ENCODE results near the gene SH3GL3.

SH3GL3 gene

DNA sequence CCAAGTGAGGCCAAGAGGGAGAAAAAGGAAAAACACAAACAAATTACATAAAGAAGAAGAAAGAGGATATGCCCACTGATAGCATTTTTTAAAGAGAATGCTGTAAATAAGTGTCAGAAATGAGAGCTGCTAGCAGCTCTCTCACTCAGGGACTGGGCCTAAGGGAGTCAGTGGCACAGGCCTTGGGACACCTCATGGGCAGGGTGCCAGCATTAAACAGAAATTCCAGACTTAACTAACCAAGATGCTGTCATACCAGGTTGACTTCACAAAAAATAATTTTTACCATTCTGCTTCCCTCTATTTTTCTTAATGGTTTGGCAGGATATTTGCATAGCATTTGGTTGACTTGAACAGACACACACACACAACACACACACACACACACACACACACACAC lies 114.5 kb downstream of the SH3GL3 start:
- Histone ChIP-seq H3K9me3 (replicated peaks in 1 of 2; ENCODE audit: control insufficient read depth in 2 of 2, insufficient read depth in 1 of 2, low read depth in 1 of 2, low read length in 2 of 2) (no peaks in the 10 kb centered on the region), H3K36me3 (replicated peaks in 1 of 2; ENCODE audit: control insufficient read depth in 2 of 2, insufficient read depth in 2 of 2, low read length in 2 of 2) (no peaks in the 10 kb centered on the region), H3K18ac (ENCODE audit: low read length) (no peak overlapping the region), H3K14ac (ENCODE audit: low read length) (no peak overlapping the region), H4K8ac (ENCODE audit: low read depth, low read length) (no peak overlapping the region), H2BK5ac (ENCODE audit: low read length) (no peak overlapping the region), H3K23ac (ENCODE audit: low read depth, low read length, poor library complexity) (no peak overlapping the region), H3K4me1 (ENCODE audit: control insufficient read depth in 2 of 2, insufficient read depth in 1 of 2, low read depth in 1 of 2, low read length in 2 of 2) (no peaks in the 10 kb centered on the region), H4K91ac (ENCODE audit: low read depth, low read length, poor library complexity) (no peak overlapping the region), H3K4me3 (ENCODE audit: low read length in 2 of 2) (no peak overlapping the region), H3K9ac (ENCODE audit: low read depth, low read length, poor library complexity) (no peak overlapping the region), H2BK12ac (ENCODE audit: low read length) (no peak overlapping the region), H3K4ac (ENCODE audit: low read length) (no peak overlapping the region), H3K79me1 (ENCODE audit: low read depth, low read length) (no peaks in the 10 kb centered on the region), H3K27me3 (ENCODE audit: control insufficient read depth in 3 of 3, insufficient read depth in 3 of 3, low read depth in 1 of 3, low read length in 3 of 3) (no peaks in the 10 kb centered on the region), H2AK5ac (ENCODE audit: low read depth, low read length) (no peak overlapping the region), H3K27ac (replicated peaks; ENCODE audit: low read length) (no peak overlapping the region), H2AFZ (ENCODE audit: low read length) (no peak overlapping the region), H2BK15ac (ENCODE audit: low read length) (no peak overlapping the region), H2BK120ac (ENCODE audit: low read depth, low read length) (no peak overlapping the region), H3K4me2 (ENCODE audit: insufficient read depth, low read length, poor library complexity, severe bottlenecking) (no peak overlapping the region)
- DNase-seq (ENCODE audit: low spot score): no peak

DNA sequence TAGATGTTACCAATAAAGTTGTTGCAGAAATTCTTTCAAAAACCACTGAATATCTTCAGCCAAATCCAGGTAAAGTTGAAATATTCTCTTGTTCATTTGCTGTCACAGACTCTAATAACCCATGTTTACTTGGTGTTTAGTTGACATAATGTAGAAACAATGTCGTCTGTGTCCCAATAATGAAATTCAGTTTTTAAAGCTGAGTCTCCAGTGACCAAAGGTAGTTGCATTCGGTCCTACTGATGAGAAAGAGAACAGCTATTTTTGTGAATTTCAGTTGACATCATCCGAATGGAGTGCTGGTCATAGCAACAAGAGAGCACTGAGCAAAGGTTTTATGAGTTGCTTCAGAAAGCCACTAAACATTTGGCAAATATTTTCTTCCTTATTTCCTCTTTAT lies 118.0 kb downstream of the SH3GL3 start:
- H2AK5ac ChIP-seq (ENCODE audit: low read depth, low read length): no peak overlapping the region
- no peak overlapping the region for H3K23ac ChIP-seq (ENCODE audit: low read depth, low read length, poor library complexity)
- H2BK15ac ChIP-seq (ENCODE audit: low read length): no peak overlapping the region
- no peak overlapping the region for H3K4me3 ChIP-seq (ENCODE audit: low read length in 2 of 2)
- H4K8ac ChIP-seq (ENCODE audit: low read depth, low read length): no peak overlapping the region
- H3K4me2 ChIP-seq (ENCODE audit: insufficient read depth, low read length, poor library complexity, severe bottlenecking): no peak overlapping the region
- H2BK12ac ChIP-seq (ENCODE audit: low read length): no peak overlapping the region
- H3K79me1 ChIP-seq (ENCODE audit: low read depth, low read length): no peaks in the 10 kb centered on the region
- no peak overlapping the region for H3K27ac ChIP-seq (replicated peaks; ENCODE audit: low read length)
- no peaks in the 10 kb centered on the region for H3K4me1 ChIP-seq (ENCODE audit: control insufficient read depth in 2 of 2, insufficient read depth in 1 of 2, low read depth in 1 of 2, low read length in 2 of 2)
- H3K14ac ChIP-seq (ENCODE audit: low read length): no peak overlapping the region
- no peaks in the 10 kb centered on the region for H3K9me3 ChIP-seq (replicated peaks in 1 of 2; ENCODE audit: control insufficient read depth in 2 of 2, insufficient read depth in 1 of 2, low read depth in 1 of 2, low read length in 2 of 2)
- no peak overlapping the region for H3K4ac ChIP-seq (ENCODE audit: low read length)
- H3K9ac ChIP-seq (ENCODE audit: low read depth, low read length, poor library complexity): no peak overlapping the region
- no CpG with 5 or more reads among the region's 3 CpGs for WGBS, 2 donors (ENCODE audit: extremely low coverage in 2 of 2, insufficient read length in 2 of 2, insufficient replicate concordance in 1 of 2)
- no peak overlapping the region for H3K18ac ChIP-seq (ENCODE audit: low read length)
- no peak overlapping the region for H2BK5ac ChIP-seq (ENCODE audit: low read length)
- H2BK120ac ChIP-seq (ENCODE audit: low read depth, low read length): no peak overlapping the region
- no peaks in the 10 kb centered on the region for H3K36me3 ChIP-seq (replicated peaks in 1 of 2; ENCODE audit: control insufficient read depth in 2 of 2, insufficient read depth in 2 of 2, low read length in 2 of 2)
- no peak overlapping the region for H2AFZ ChIP-seq (ENCODE audit: low read length)
- no peak for DNase-seq (ENCODE audit: low spot score)
- H3K27me3 ChIP-seq (ENCODE audit: control insufficient read depth in 3 of 3, insufficient read depth in 3 of 3, low read depth in 1 of 3, low read length in 3 of 3): no peaks in the 10 kb centered on the region
- H4K91ac ChIP-seq (ENCODE audit: low read depth, low read length, poor library complexity): no peak overlapping the region

DNA sequence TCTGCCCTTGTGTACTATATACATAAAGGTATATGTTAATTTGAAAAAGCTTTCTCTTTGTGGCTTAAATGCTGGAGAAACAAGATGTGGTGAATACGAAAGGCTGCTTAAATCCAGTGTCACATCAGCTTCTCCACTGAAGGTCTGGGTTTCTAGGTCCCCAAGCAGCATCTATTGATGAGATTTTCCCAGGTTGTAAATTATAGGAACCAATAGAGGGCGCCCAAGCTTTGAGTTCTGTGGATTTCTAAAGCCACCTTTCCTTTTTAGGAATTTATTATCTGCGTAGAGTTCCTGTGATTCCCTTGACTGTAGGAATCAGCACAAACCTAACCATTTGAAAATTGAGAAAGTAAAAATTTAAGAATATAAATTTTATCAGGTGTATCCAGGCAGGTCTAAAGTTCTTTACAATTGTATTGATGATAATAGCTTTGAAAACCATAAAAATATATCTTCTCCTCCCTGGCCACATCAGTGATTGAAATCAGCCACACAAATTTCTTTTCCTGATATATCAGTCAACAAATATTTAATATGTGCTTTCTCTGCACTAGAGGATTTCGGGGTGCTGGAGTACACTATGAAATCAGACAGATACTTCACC lies 118.5 kb downstream of the SH3GL3 start:
- Histone ChIP-seq H3K14ac (ENCODE audit: low read length) (no peak overlapping the region), H2AFZ (ENCODE audit: low read length) (no peak overlapping the region), H3K23ac (ENCODE audit: low read depth, low read length, poor library complexity) (no peak overlapping the region), H4K91ac (ENCODE audit: low read depth, low read length, poor library complexity) (no peak overlapping the region), H2BK5ac (ENCODE audit: low read length) (no peak overlapping the region), H3K4me3 (ENCODE audit: low read length in 2 of 2) (no peak overlapping the region), H3K27ac (replicated peaks; ENCODE audit: low read length) (no peak overlapping the region), H3K18ac (ENCODE audit: low read length) (no peak overlapping the region), H3K4ac (ENCODE audit: low read length) (no peak overlapping the region), H3K36me3 (replicated peaks in 1 of 2; ENCODE audit: control insufficient read depth in 2 of 2, insufficient read depth in 2 of 2, low read length in 2 of 2) (no peaks in the 10 kb centered on the region), H4K8ac (ENCODE audit: low read depth, low read length) (no peak overlapping the region), H2BK120ac (ENCODE audit: low read depth, low read length) (no peak overlapping the region), H3K79me1 (ENCODE audit: low read depth, low read length) (no peaks in the 10 kb centered on the region), H3K27me3 (ENCODE audit: control insufficient read depth in 3 of 3, insufficient read depth in 3 of 3, low read depth in 1 of 3, low read length in 3 of 3) (no peaks in the 10 kb centered on the region), H3K9ac (ENCODE audit: low read depth, low read length, poor library complexity) (no peak overlapping the region), H2BK15ac (ENCODE audit: low read length) (no peak overlapping the region), H3K4me1 (ENCODE audit: control insufficient read depth in 2 of 2, insufficient read depth in 1 of 2, low read depth in 1 of 2, low read length in 2 of 2) (no peaks in the 10 kb centered on the region), H3K9me3 (replicated peaks in 1 of 2; ENCODE audit: control insufficient read depth in 2 of 2, insufficient read depth in 1 of 2, low read depth in 1 of 2, low read length in 2 of 2) (no peaks in the 10 kb centered on the region), H2AK5ac (ENCODE audit: low read depth, low read length) (no peak overlapping the region), H2BK12ac (ENCODE audit: low read length) (no peak overlapping the region), H3K4me2 (ENCODE audit: insufficient read depth, low read length, poor library complexity, severe bottlenecking) (no peak overlapping the region)
- no CpG with 5 or more reads among the region's 4 CpGs for WGBS, 2 donors (ENCODE audit: extremely low coverage in 2 of 2, insufficient read length in 2 of 2, insufficient replicate concordance in 1 of 2)
- peak; percentile 56 for DNase-seq (ENCODE audit: low spot score)

DNA sequence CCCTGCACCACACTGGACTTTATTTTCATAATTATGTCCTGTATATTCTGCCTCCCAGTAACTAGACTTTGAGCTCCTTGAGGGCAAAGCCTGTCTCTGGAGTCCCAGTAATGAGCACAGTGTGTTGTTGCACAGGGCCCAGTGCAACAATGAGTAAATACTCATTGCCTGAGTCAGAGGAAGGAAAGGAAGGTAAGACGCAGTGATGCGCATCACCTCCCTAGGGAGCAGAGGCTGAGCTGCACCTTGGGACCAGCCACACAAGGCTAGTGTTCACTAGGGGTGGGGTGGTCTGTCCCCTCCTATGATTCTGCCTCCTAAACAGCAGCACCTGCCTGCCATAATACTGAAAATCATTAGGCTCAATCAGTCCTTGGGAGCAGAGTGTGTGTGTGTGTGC lies 120.2 kb downstream of the SH3GL3 start:
- DNase-seq (ENCODE audit: low spot score): no peak
- H4K8ac ChIP-seq (ENCODE audit: low read depth, low read length): no peak overlapping the region
- H3K23ac ChIP-seq (ENCODE audit: low read depth, low read length, poor library complexity): no peak overlapping the region
- H2BK120ac ChIP-seq (ENCODE audit: low read depth, low read length): no peak overlapping the region
- no peaks in the 10 kb centered on the region for H3K9me3 ChIP-seq (replicated peaks in 1 of 2; ENCODE audit: control insufficient read depth in 2 of 2, insufficient read depth in 1 of 2, low read depth in 1 of 2, low read length in 2 of 2)
- no peak overlapping the region for H3K4me2 ChIP-seq (ENCODE audit: insufficient read depth, low read length, poor library complexity, severe bottlenecking)
- H3K4me1 ChIP-seq (ENCODE audit: control insufficient read depth in 2 of 2, insufficient read depth in 1 of 2, low read depth in 1 of 2, low read length in 2 of 2): no peaks in the 10 kb centered on the region
- no peak overlapping the region for H2BK5ac ChIP-seq (ENCODE audit: low read length)
- H3K27me3 ChIP-seq (ENCODE audit: control insufficient read depth in 3 of 3, insufficient read depth in 3 of 3, low read depth in 1 of 3, low read length in 3 of 3): no peaks in the 10 kb centered on the region
- H4K91ac ChIP-seq (ENCODE audit: low read depth, low read length, poor library complexity): no peak overlapping the region
- H3K4ac ChIP-seq (ENCODE audit: low read length): no peak overlapping the region
- H2AK5ac ChIP-seq (ENCODE audit: low read depth, low read length): no peak overlapping the region
- H3K27ac ChIP-seq (replicated peaks; ENCODE audit: low read length): no peak overlapping the region
- H3K4me3 ChIP-seq (ENCODE audit: low read length in 2 of 2): peak overlapping the region in 1 of 2 donors; percentile 57
- no peak overlapping the region for H3K9ac ChIP-seq (ENCODE audit: low read depth, low read length, poor library complexity)
- H3K36me3 ChIP-seq (replicated peaks in 1 of 2; ENCODE audit: control insufficient read depth in 2 of 2, insufficient read depth in 2 of 2, low read length in 2 of 2): no peaks in the 10 kb centered on the region
- no CpG with 5 or more reads among the region's 2 CpGs for WGBS, 2 donors (ENCODE audit: extremely low coverage in 2 of 2, insufficient read length in 2 of 2, insufficient replicate concordance in 1 of 2)
- no peak overlapping the region for H2BK15ac ChIP-seq (ENCODE audit: low read length)
- H3K18ac ChIP-seq (ENCODE audit: low read length): no peak overlapping the region
- H3K14ac ChIP-seq (ENCODE audit: low read length): no peak overlapping the region
- no peak overlapping the region for H2BK12ac ChIP-seq (ENCODE audit: low read length)
- no peak overlapping the region for H2AFZ ChIP-seq (ENCODE audit: low read length)
- H3K79me1 ChIP-seq (ENCODE audit: low read depth, low read length): no peaks in the 10 kb centered on the region

All from neuronal stem cell (in vitro differentiated cells).